Psoas muscle (tissue), 8 donors: ENCODE data around the gene ARL10. TPM values are rescaled to one million over a fixed set of nuclear protein-coding genes. Genes with fewer than 3 reads are reported as not detected.

Experiments used
- ATAC-seq, 4 donors: fragments of 200-7000 bp; cut with Tn5 transposase; one replicate each; pipeline ENCODE4 v1.9.1; 2020; ENCODE audit warnings: moderate library complexity in 3 of 4, mild to moderate bottlenecking in 2 of 4
- DNase-seq, 2 donors: peaks; one replicate each; pipeline ENCODE4 v3.0.0-alpha.2; 2020
- H3K27ac ChIP-seq: fragments of 200-600 bp; one replicate; pipeline ENCODE4 v1.8.0; 2022
- H3K27me3 ChIP-seq, 3 donors: fragments of 200-600 bp in 1 of 3; one replicate each; pipeline versions ENCODE4 v1.6.1 to v1.8.0; 2013 to 2022; ENCODE audit warnings: low read length in 2 of 3, mild to moderate bottlenecking in 2 of 3, moderate library complexity in 1 of 3; ENCODE audit not compliant: insufficient read depth in 3 of 3
- H3K36me3 ChIP-seq, 2 donors: fragments of 200-600 bp in 1 of 2; one replicate each; pipeline versions ENCODE4 v1.6.1 to v1.8.0; 2013 to 2022; ENCODE audit warnings: low read depth in 1 of 2, mild to moderate bottlenecking in 1 of 2, moderate library complexity in 1 of 2; ENCODE audit not compliant: insufficient read depth in 1 of 2
- H3K4me1 ChIP-seq: fragments of 200-600 bp; one replicate; pipeline ENCODE4 v1.8.0; 2022
- H3K4me3 ChIP-seq: fragments of 200-600 bp; one replicate; pipeline ENCODE4 v1.8.0; 2022; ENCODE audit warnings: mild to moderate bottlenecking
- H3K9me3 ChIP-seq: fragments of 200-600 bp; one replicate; pipeline ENCODE4 v1.8.0; 2022
- CTCF ChIP-seq: fragments of 200-600 bp; IDR thresholded peaks from one replicate; pipeline ENCODE4 v1.8.0; 2022; ENCODE audit warnings: antibody characterized with exemption
- WGBS, 3 donors: extraction: QIAGEN DNeasy Blood & Tissue Kit; methylation state at CpG; one replicate each; pipeline versions ENCODE4 v1.1.6 to v1.1.7; 2013; 5-methylcytosine and 5-hydroxymethylcytosine counted together
- intact Hi-C, 2 donors: fragments of 100-400 bp; cut with DNase I; formaldehyde crosslinking; loops; one replicate each; pipeline versions ENCODE4 v1.11.0 to v1.14.2; 2022
- polyA plus RNA-seq, 3 donors: library from polyadenylated mRNA; stranded (reverse); fragments of 200-250 nt; gene quantifications; one replicate each; pipeline ENCODE4 v1.2.3, GENCODE V29; 2013
- total RNA-seq, 4 donors: library from RNA; stranded (reverse); fragmentation: NEBNext Ultra II Directional in 2 of 4; extraction: Animal tissue kit (Norgen Biotek cat#: 25700) in 2 of 4; gene quantifications; one replicate each; pipeline versions ENCODE4 v1.2.1 to v1.2.4, GENCODE V29; 2021 to 2023
- donor health status: healthy with polysubstance abuse.
- donor health status: DM: no; HTN: no; CAD: no; lungs with moderate emphysema.
- donor health status: Bipolar disorder and iron deficiency.
- donor health status: healthy.
- donor health status: DM: yes; HTN: yes; CAD: no.
- donor health status: DM: no; HTN: no; CAD: no.
- donor health status: DM: no; HTN: no; CAD: no.
- donor health status: DM: yes; HTN: yes; CAD: no.

Gene ARL10
- total and polyA plus RNA-seq, 7 donors, result 1.6 to 6.6 (median 3.9) TPM

GRCh38 chr5:176418251-176418650, 53.0 kb downstream of the ARL10 start:
- DNase-seq (no peak), ATAC-seq (no peak)
- peaks cover 0 to 6% of the 10 kb centered on the region in 2 donors for H3K36me3 ChIP-seq
- 90 to 93% (median 92%) methylated on average over 9 of the region's 9 CpGs for WGBS, 3 donors
- peaks cover 29% of the 10 kb centered on the region for H3K4me1 ChIP-seq
- H3K9me3 ChIP-seq, result no peaks in the 10 kb centered on the region
- H3K4me3 ChIP-seq, result no peak overlapping the region
- H3K27ac ChIP-seq, result no peak overlapping the region
- no peak for TF ChIP-seq CTCF
- no peaks in the 10 kb centered on the region for H3K27me3 ChIP-seq
- intact Hi-C loops, result loop anchor here (2.0 to 10.0 kb wide), 2 partner anchors 29 to 127 kb away; partner anchors contain the start of gene CDHR2 (in 1 of the 2)

- H3K9me3 ChIP-seq, result no peaks in the 10 kb centered on the region
- H3K36me3 ChIP-seq, result no peaks in the 10 kb centered on the region
- intact Hi-C loops, result no loop called here
- H3K4me3 ChIP-seq, result no peak overlapping the region
- WGBS, 3 donors, result 88 to 91% (median 91%) methylated on average over 5 of the region's 5 CpGs
- ATAC-seq (no peak), DNase-seq (no peak)
- H3K27me3 ChIP-seq, result no peaks in the 10 kb centered on the region
- TF ChIP-seq CTCF, result no peak
- no peak overlapping the region for H3K27ac ChIP-seq
- H3K4me1 ChIP-seq, result peaks cover 10% of the 10 kb centered on the region
Measured at GRCh38 chr5:176420086-176420485, 54.8 kb downstream of the ARL10 start.

GRCh38 chr5:176420972-176421544, 55.8 kb downstream of the ARL10 start:
- H3K27me3 ChIP-seq, result no peaks in the 10 kb centered on the region
- peaks cover 6% of the 10 kb centered on the region for H3K4me1 ChIP-seq
- no peak overlapping the region for H3K27ac ChIP-seq
- H3K4me3 ChIP-seq, result no peak overlapping the region
- no peaks in the 10 kb centered on the region for H3K9me3 ChIP-seq
- intact Hi-C loops, result no loop called here
- no peak for TF ChIP-seq CTCF
- ATAC-seq (no peak), DNase-seq (no peak)
- no peaks in the 10 kb centered on the region for H3K36me3 ChIP-seq
- WGBS, 3 donors, result 71 to 79% (median 76%) methylated on average over 2 of the region's 2 CpGs

GRCh38 chr5:176424181-176424580, 58.9 kb downstream of the ARL10 start:
- 82 to 87% (median 83%) methylated on average over 3 of the region's 3 CpGs for WGBS, 3 donors
- H3K27ac ChIP-seq, result no peak overlapping the region
- H3K4me1 ChIP-seq, result no peaks in the 10 kb centered on the region
- H3K27me3 ChIP-seq, result no peaks in the 10 kb centered on the region
- intact Hi-C loops, result no loop called here
- TF ChIP-seq CTCF, result no peak
- DNase-seq (no peak), ATAC-seq (no peak)
- H3K9me3 ChIP-seq, result no peaks in the 10 kb centered on the region
- no peak overlapping the region for H3K4me3 ChIP-seq
- H3K36me3 ChIP-seq, result no peaks in the 10 kb centered on the region

- Histone ChIP-seq H3K9me3 (no peaks in the 10 kb centered on the region), H3K27ac (no peak overlapping the region), H3K4me1 (no peaks in the 10 kb centered on the region), H3K36me3 (no peaks in the 10 kb centered on the region), H3K27me3 (no peaks in the 10 kb centered on the region), H3K4me3 (no peak overlapping the region)
- 89 to 100% (median 100%) methylated on average over 1 of the region's 1 CpG for WGBS, 3 donors
- intact Hi-C loops, result no loop called here
- DNase-seq, result no peak
- no peak for TF ChIP-seq CTCF
- no peak for ATAC-seq
Measured at GRCh38 chr5:176425138-176425537, 59.9 kb downstream of the ARL10 start.
